Ectodermal cell (in vitro differentiated cells): ENCODE results near the gene ZNF205.
A peak's percentile ranks its signal among the peaks of the same experiment; 100 is the strongest.
"Not testable (repeated sequence)": the region's sequence is repeated elsewhere in the genome, so short reads cannot be mapped to it uniquely, and the experiment has no call there.

Source experiments
- H3K27ac ChIP-seq: 2 replicates; pipeline ENCODE4 v1.7.0; 2013; ENCODE audit warnings: mild to moderate bottlenecking, low read depth, low read length; ENCODE audit not compliant: insufficient read depth, poor library complexity, severe bottlenecking
- H3K27me3 ChIP-seq: 2 replicates; pipeline ENCODE4 v1.7.0; 2013; ENCODE audit warnings: mild to moderate bottlenecking, low read length; ENCODE audit not compliant: insufficient read depth, control insufficient read depth, poor library complexity, severe bottlenecking
- H3K36me3 ChIP-seq: one replicate; pipeline ENCODE4 v1.7.0; 2013; ENCODE audit warnings: low read length; ENCODE audit not compliant: control insufficient read depth, insufficient read depth
- H3K4me1 ChIP-seq: one replicate; pipeline ENCODE4 v1.7.0; 2013; ENCODE audit warnings: low read length; ENCODE audit not compliant: control insufficient read depth, insufficient read depth
- H3K4me3 ChIP-seq: 2 replicates; pipeline ENCODE4 v1.7.0; 2013; ENCODE audit warnings: low read depth, low read length, control low read depth; ENCODE audit not compliant: insufficient read depth
- H3K9me3 ChIP-seq: 2 replicates; pipeline ENCODE4 v1.7.0; 2013; ENCODE audit warnings: mild to moderate bottlenecking, low read length, moderate library complexity; ENCODE audit not compliant: control insufficient read depth
- WGBS, 2 experiments: methylation state at CpG; one replicate each; pipeline ENCODE4 v1.1.7; 2013; ENCODE audit warnings: missing lambda C conversion rate in 2 of 2; 5-methylcytosine and 5-hydroxymethylcytosine counted together

Gene ZNF205

GRCh38 chr16:3157229-3158025 is 45.0 kb downstream of the ZNF205 start:
- Histone ChIP-seq H3K27me3 (peaks cover 36% of the 10 kb centered on the region), H3K4me1 (no peaks in the 10 kb centered on the region), H3K4me3 (peak overlapping the region; percentile 70), H3K36me3 (no peaks in the 10 kb centered on the region), H3K9me3 (no peaks in the 10 kb centered on the region), H3K27ac (no peak overlapping the region)
- 1% methylated on average over 59 of the region's 59 CpGs for WGBS, 2 experiments

- Histone ChIP-seq H3K27me3 (peaks cover 36% of the 10 kb centered on the region), H3K4me3 (peak overlapping the region; percentile 70), H3K4me1 (no peaks in the 10 kb centered on the region), H3K9me3 (no peaks in the 10 kb centered on the region), H3K36me3 (no peaks in the 10 kb centered on the region), H3K27ac (no peak overlapping the region)
- 1 to 2% methylated on average over 27 of the region's 27 CpGs for WGBS, 2 experiments
Measured at GRCh38 chr16:3158026-3158509, 45.7 kb downstream of the ZNF205 start.

GRCh38 chr16:3158510-3159314 is 46.3 kb downstream of the ZNF205 start:
- Histone ChIP-seq H3K4me3 (peak overlapping the region; percentile 70), H3K4me1 (no peaks in the 10 kb centered on the region), H3K27me3 (peaks cover 36% of the 10 kb centered on the region), H3K9me3 (no peaks in the 10 kb centered on the region), H3K27ac (no peak overlapping the region), H3K36me3 (no peaks in the 10 kb centered on the region)
- 1% methylated on average over 70 of the region's 70 CpGs for WGBS, 2 experiments

GRCh38 chr16:3161235-3162018 is 49.0 kb downstream of the ZNF205 start:
- Histone ChIP-seq H3K36me3 (no peaks in the 10 kb centered on the region), H3K27me3 (peaks cover 39% of the 10 kb centered on the region), H3K4me1 (no peaks in the 10 kb centered on the region), H3K27ac (no peak overlapping the region), H3K4me3 (no peak overlapping the region), H3K9me3 (no peaks in the 10 kb centered on the region)
- WGBS, 2 experiments: 93 to 95% methylated on average over 36 of the region's 36 CpGs

- Histone ChIP-seq H3K36me3 (no peaks in the 10 kb centered on the region), H3K9me3 (no peaks in the 10 kb centered on the region), H3K4me1 (no peaks in the 10 kb centered on the region), H3K27ac (no peak overlapping the region), H3K27me3 (peaks cover 41% of the 10 kb centered on the region), H3K4me3 (no peak overlapping the region)
- WGBS, 2 experiments: 91 to 92% methylated on average over 37 of the region's 37 CpGs
Measured at GRCh38 chr16:3164121-3164991, 52.0 kb downstream of the ZNF205 start.

GRCh38 chr16:3165111-3165822 is 52.9 kb downstream of the ZNF205 start:
- peaks cover 41% of the 10 kb centered on the region for H3K27me3 ChIP-seq

GRCh38 chr16:3166505-3166886 is 54.1 kb downstream of the ZNF205 start:
- Histone ChIP-seq H3K9me3 (no peaks in the 10 kb centered on the region), H3K4me3 (no peak overlapping the region), H3K4me1 (peaks cover 4% of the 10 kb centered on the region), H3K36me3 (no peaks in the 10 kb centered on the region), H3K27me3 (peaks cover 51% of the 10 kb centered on the region), H3K27ac (no peak overlapping the region)
- WGBS, 2 experiments: 58 to 59% methylated on average over 1 of the region's 1 CpG

More at GRCh38 chr16:3165111-3165822, 52.9 kb downstream of the ZNF205 start:
- no peak overlapping the region for H3K4me3 ChIP-seq
- WGBS, 2 experiments: 91 to 92% methylated on average over 12 of the region's 12 CpGs
- no peaks in the 10 kb centered on the region for H3K36me3 ChIP-seq
- H3K27ac ChIP-seq: no peak overlapping the region
- H3K9me3 ChIP-seq: no peaks in the 10 kb centered on the region
- no peaks in the 10 kb centered on the region for H3K4me1 ChIP-seq

- not testable (repeated sequence) for H3K36me3 ChIP-seq, H3K4me1 ChIP-seq, H3K27ac ChIP-seq, H3K4me3 ChIP-seq, H3K9me3 ChIP-seq
- 92% methylated on average over 7 of the region's 7 CpGs for WGBS, 2 experiments
- peaks cover 74% of the 10 kb centered on the region for H3K27me3 ChIP-seq
Measured at GRCh38 chr16:3168729-3169128, 56.3 kb downstream of the ZNF205 start.
